OCI-LY1 (cell line): Measurements from ENCODE around the gene ZNF25.

ENCODE experiments used
- CTCF ChIP-seq: fragments of 200-600 bp; sonication (generic), shearing (Covaris generic); IDR thresholded peaks from 2 replicates; pipeline ENCODE4 v1.5.1; 2017; ENCODE audit warnings: mild to moderate bottlenecking, antibody characterized with exemption, low read length, moderate library complexity, mixed read lengths
- EZH2 ChIP-seq: fragments of 200-600 bp; sonication (generic), shearing (Covaris generic); IDR thresholded peaks from 2 replicates; pipeline ENCODE4 v1.8.0; 2017; ENCODE audit warnings: borderline replicate concordance, mixed run types, mild to moderate bottlenecking, antibody characterized with exemption, low read length, moderate library complexity, mixed read lengths

DNA sequence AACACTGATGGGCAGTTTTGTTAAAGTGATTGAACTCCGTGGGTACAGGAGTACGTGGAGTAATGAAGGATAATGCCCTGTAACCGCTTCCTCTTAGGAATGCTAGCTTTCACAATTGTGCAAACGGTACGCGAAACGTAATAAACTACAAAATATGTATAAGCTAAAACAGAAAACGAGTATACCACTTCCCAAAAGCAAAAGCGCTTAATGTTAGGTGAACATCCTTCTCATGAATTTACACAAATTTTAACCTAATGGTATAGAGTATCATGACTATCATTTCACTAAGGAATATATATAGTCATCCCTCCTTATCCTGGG, 395 bp upstream of the ZNF25 start:
- TF ChIP-seq CTCF, result no peak; the same call in 1 of the 2 replicates
- no peak for TF ChIP-seq EZH2
